Ammon's horn (tissue), 1 donor: ENCODE results near the gene ANKRD61.
"Not testable (repeated sequence)": the region's sequence is repeated elsewhere in the genome, so short reads cannot be mapped to it uniquely, and the experiment has no call there.

Experiments
- DNase-seq: peaks from one replicate; pipeline ENCODE4 v3.0.0-alpha.2; 2016; ENCODE audit warnings: low spot score

ANKRD61 gene

DNA sequence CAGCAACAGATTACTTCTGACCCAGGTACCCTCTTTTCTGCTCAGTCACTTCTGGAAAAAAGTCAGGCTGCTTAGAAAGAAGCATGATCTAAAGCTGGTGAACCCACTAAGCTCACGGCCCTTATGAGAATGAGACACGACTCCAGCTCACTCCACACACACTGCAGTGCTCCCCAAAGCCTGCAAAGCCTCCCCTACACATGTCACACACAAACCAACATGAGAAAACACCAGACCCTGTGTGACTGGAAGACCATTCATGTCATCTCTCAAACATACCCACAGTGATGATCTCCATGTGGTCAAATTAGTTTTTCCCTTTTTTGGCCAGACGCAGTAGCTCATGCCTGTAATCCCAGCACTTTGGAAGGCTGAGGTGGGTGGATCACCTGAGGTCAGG lies 391 bp downstream of the ANKRD61 start:
- DNase-seq: no peak

DNA sequence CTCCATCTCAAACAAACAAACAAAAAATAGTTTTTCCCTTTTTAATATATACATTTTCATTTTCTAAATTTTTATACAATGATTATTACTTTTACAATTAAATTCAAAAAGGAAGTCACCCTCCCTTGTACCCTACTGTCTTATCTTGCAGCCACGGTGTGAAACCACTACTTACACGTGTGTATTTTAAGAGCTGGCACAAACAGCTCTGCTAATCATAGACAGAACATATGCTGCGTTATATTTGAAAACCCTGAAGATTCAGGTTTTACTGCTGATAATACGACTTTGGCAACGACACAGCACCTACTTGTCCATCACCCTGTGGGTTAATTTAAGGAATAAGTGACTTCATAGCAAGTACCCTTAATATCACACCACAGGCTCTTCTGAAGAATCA lies 991 bp downstream of the ANKRD61 start:
- no peak for DNase-seq

DNA sequence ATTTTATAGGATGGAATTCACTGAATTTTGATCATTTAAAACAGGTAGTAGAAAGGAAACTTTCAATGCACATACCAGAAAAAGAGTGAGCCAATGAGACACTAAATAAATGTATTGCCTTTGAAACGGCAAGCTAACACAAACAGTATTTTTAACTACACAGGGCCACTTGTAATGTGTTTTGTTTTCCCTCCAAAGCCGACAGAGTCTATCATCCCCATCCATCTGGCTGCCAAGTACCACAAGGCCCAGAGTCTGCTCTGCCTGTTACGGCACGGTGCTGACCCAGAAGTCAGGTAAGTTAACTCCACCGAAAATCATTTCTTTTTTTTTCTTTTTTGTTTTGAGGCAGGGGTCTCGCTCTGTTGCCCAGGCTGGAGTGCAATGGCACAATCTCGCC lies 1.5 kb downstream of the ANKRD61 start:
- DNase-seq: no peak

DNA sequence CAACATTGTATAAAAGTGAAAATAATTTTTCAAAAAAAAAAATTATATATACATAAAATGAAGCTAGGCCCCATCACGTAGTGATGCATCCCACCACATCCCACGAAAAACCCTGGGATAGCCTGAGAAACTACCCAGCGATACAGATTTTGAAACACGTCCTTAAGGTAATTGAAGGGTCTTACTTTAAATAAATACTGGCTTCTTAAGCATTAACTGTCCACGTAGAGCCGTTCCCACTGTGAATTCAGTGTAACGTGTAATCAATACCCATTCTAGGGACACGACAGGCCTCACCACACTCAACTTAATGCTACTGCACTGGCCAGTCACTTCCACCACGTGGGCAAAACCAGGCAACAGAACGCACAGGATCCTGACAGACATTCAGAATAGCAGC lies 4.0 kb downstream of the ANKRD61 start:
- no peak for DNase-seq

DNA sequence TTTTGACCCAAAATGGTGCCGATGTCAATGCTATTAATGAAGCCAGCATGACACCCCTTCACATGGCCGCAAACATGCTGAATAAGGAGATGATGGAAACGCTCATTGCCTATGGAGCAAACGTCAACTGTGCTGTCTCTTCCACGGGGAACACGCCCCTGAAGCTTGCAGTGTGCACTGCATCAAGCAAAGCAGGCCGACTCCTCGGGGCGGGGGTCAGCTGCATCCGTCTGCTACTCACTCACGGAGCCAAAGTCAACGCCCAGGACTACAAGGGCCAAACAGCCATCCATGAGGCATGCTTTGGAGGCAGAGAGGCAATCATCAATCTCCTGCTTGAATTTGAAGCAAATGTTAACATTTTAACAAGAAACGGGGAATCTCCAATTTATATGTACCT lies 4.5 kb downstream of the ANKRD61 start:
- DNase-seq: no peak

DNA sequence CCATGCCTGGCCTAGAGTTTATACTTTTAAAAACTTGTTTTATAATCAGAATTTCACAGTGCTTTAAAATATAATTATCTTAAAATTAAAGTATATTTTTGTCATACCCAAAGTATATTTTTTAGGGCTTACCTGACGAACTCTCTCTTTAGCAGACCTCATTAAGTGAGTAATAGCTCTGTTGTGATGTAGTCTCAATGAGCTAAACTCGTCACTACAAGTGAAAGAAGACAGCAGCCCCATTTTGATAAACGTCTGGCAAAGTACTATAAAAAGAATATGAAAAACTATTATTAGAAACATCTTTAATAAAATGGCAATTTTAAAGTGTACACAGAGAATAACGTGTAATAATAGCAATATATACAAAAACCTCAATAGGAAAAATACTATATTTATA lies 18.6 kb downstream of the ANKRD61 start:
- no peak for DNase-seq

DNA sequence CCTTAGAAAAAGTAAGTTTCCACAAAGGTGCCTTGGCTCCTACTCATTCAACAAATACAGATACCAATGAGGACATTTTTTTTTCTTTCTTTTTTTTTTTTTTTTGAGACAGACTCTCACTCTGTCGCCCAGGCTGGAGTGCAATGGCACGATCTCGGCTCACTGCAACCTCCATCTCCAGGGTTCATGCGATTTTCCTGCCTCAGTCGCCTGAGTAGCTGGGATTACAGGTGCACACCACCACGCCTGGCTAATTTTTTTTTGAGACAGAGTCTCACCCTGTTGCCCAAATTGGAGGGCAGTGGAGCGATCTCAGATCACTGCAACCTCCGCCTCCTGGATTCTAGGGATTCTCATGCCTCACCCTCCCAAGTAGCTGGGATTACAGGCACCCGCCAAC lies 20.0 kb downstream of the ANKRD61 start:
- not testable (repeated sequence) for DNase-seq

DNA sequence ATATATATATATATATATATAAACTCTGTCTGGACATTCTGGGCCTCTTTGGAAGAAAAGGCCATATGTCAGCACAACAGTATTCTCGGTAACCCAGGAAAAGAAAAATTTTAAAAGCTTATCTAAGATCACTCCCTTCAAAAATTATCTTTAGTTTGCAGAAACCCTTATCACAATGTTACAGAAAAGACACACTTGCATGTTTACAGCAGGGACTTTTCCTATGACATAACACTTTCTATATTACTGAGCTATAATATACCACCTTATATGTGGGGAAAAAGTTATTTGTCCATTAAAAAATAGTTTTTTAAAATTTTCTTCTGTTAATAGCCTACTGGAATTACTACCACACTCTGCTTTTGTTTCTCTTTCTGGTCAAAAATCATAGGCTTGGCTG lies 25.4 kb downstream of the ANKRD61 start:
- DNase-seq: no peak

DNA sequence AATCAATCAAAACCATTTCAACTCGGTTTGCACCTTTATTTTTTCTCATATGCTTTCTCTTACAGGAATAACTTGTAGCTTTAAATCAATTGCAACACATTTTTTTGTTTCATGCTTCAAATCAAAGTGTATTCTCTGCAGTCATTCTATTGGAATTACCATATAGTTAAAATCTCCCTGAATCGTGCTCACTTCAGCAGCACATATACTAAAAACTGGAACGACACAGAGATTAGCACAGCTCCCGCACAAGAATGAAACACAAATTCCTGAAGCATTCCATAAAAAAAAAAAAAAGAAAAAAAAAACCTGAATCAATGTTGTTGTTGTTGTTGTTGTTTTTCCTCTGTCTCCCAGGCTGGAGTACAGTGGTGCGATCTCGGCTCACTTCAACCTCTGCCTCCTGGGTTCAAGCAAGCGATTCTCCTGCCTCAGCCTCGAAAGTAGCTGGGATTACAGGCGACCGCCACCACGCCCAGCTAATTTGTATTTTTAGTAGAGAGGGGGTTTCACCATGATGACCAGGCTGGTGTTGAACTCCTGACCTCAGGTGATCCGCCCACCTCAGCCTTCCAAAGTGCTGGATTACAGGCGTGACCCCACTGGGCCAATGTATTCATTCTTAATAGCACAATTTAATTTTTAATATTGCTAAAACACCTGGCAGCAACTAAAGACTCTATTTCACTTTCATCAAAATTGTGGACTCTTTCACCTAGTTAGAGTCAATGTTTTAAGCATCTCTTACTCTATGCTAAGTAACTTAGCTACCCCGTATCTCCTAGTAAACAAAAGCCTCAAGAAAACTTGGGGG lies 26.3 kb downstream of the ANKRD61 start:
- no peak for DNase-seq

DNA sequence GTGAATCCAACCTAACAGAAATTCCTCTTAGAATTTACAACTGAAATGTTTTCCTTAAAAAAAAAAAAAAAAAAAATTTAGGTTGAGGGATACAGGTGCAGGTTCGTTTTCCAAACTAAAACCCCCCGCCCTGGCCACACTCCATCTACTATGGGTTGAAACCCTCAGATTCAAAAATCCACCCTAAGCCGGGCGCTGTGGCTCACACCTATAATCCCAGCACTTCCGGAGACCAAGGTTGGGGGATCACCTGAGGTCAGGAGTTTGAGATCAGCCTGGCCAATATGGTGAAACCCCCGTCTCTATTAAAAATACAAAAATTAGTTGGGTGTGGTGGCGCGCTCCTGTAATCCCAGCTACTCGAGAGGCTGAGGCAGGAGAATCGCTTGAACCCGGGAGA lies 28.8 kb downstream of the ANKRD61 start:
- not testable (repeated sequence) for DNase-seq

DNA sequence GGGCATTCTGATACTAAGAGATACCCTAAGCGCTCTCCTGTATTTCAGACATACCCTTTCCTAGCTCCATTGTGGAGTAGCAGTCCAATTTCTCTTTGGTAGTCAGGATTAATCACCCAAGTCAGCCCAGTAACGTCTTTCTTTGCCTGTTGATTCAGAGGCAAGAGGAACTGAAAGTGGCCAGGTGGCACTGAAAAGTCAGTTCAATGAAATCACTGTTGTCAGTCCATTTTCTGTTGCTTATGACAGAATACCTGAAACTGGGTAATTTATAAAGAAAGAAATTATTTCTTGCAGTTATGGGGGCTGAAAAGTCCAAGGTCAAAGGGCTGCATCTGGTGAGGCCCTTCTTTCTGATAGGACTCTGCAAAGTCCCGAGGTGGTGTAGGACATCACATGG lies 40.2 kb downstream of the ANKRD61 start:
- DNase-seq: no peak

DNA sequence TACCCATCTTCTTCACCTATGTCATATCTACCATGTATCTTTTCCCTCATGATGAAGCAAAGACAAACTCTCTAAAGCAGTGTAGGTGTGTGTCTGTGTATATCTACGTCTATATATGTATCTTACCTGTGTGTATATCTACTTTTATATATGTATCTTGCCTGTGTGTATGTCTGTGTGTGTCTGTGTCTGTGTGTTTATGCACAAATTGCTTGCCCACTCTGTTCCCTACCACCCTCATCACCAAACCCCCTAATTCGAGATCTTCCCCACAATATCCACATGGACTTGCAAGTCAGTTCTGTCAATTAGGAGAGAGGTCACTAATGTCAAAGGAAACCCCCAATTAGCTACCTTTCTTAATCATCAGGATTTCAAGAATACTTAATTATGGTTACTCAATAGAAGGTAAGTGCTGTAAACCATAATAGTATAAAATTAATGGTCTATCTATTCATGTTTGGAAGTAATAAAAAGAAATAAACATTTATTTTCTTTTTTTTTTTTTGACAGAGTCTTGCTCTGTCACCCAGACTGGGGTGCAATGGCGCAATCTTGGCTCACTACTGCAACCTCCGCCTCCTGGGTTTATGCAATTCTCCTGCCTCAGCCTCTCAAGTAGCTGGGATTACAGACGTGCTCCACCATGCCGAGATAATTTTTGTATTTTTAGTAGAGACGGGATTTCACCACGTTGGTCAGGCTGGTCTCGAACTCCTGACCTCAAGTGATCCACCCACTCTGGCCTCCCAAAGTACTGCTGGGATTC lies 43.6 kb downstream of the ANKRD61 start:
- DNase-seq: no peak

DNA sequence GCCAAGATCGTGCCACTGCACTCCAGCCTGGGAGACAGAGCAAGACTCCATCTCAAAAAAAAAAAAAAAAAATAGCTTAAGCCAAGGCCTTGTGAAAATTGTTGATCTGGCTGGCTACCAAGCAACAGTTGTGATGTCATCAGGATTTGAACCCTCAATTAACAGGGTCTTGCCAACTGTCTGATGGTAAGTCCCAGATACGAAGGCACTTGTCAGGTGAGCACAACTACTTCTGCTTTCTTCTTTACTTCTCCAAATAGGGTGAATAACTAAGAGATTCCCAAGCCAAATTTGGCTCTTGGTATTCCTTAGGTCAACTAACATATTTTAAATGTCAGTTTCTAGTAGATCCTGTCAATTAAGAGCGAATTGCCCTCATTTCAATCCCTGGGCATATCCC lies 47.4 kb downstream of the ANKRD61 start:
- no peak for DNase-seq

DNA sequence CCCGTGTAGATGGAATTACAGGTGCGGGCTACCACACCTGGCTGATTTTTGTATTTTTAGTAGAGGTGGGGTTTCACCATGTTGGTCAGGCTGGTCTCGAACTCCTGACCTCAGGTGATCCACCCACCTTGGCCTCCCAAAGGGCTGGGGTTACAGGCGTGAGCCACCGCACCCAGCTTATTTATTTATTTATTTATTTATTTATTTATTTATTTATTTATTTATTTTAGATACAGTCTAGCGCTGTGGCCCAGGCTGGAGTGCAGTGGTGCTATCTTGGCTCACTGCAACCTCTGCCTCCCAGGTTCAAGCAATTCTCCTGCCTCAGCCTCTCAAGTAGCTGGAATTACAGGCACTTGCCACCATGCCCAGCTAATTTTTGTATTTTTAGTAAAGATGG lies 51.9 kb downstream of the ANKRD61 start:
- DNase-seq: not testable (repeated sequence)
